NCI-H1105 (cell line): ENCODE measurements around the gene NRDE2.
"Not testable (repeated sequence)": the region's sequence is repeated elsewhere in the genome, so short reads cannot be mapped to it uniquely, and the experiment has no call there.

ENCODE experiments used
- DNase-seq: peaks from one replicate; lab custom pipeline; 2025; lab: John Stamatoyannopoulos, UW

The NRDE2 gene

GRCh38 chr14:90268420-90268819, 63.3 kb downstream of the NRDE2 start:
- no peak for DNase-seq

- no peak for DNase-seq
Observed at GRCh38 chr14:90266441-90267154, 65.1 kb downstream of the NRDE2 start.

GRCh38 chr14:90263748-90264449, 67.8 kb downstream of the NRDE2 start:
- no peak for DNase-seq

- DNase-seq: peak; percentile 88
Observed at GRCh38 chr14:90256354-90257131, 75.2 kb downstream of the NRDE2 start, which contains the start of gene PSMC1. PSMC1 (plus strand) TSS chr14:90256553; CDS start chr14:90256598, 45 bp downstream.

- DNase-seq: no peak
Observed at GRCh38 chr14:90255871-90256270, 75.9 kb downstream of the NRDE2 start.

- DNase-seq: no peak
Observed at GRCh38 chr14:90253826-90254225, 77.9 kb downstream of the NRDE2 start.

- no peak for DNase-seq
Observed at GRCh38 chr14:90248594-90248993, 83.1 kb downstream of the NRDE2 start.

- not testable (repeated sequence) for DNase-seq
Observed at GRCh38 chr14:90247441-90247840, 84.3 kb downstream of the NRDE2 start.

- DNase-seq: no peak
Observed at GRCh38 chr14:90246936-90247335, 84.8 kb downstream of the NRDE2 start.

GRCh38 chr14:90242444-90242843, 89.3 kb downstream of the NRDE2 start:
- DNase-seq: no peak

GRCh38 chr14:90239139-90239538, 92.6 kb downstream of the NRDE2 start:
- no peak for DNase-seq

GRCh38 chr14:90235179-90235976, 96.4 kb downstream of the NRDE2 start:
- DNase-seq: peak; percentile 42

GRCh38 chr14:90229942-90230341, 101.8 kb downstream of the NRDE2 start:
- DNase-seq: not testable (repeated sequence)

- no peak for DNase-seq
Observed at GRCh38 chr14:90228478-90228877, 103.3 kb downstream of the NRDE2 start.
